ENCODE results near the gene IL31RA. TPM values are rescaled to one million over a fixed set of nuclear protein-coding genes. Genes with fewer than 3 reads are reported as not detected.

Gene IL31RA
- total RNA-seq, 1 donor from 2014 or later = 0.17 TPM

DNA sequence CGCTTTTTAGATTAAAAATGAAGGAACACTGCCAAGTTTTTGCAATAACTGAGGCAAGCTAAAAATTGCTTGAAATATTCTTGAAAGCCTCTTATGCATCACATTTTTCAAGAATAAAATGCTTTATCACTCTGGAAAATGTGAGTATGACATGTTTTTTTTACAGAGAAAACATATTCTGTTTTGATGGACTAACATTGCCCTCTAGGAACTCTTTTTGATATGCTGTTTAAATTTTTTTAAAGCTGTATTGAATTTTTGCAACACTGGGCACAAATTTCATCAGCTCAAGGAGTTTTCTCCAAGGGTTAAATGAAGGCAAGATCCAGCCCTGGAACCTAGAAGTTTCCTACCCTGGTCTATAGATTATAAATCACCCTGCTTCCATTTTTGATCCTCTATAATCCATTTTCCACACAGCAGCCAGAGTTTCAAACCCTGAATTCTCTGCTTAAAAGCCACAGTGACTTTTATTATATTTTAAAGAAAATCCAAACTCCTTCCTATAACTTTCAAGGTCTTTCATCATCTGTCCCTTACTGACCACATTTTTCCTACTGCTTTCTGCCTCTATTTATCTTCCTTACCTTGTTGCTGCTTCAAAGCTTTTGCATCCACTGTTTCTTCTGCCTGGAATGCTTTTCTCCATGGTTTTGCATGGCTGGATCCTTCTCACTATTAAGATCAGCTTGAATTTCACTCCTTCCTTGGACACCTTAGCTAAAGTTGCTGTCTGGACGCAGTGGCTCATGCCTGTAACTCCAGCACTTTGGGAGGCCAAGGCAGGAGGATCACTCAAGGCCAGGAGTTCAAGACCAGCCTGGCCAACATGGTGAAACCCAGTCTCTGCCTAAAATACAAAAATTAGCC, 60.9 kb downstream of the IL31RA start:
- H3K9me3 Mint-ChIP-seq (ENCODE audit: low read depth) = no peaks in the 10 kb centered on the region
- no peaks in the 10 kb centered on the region for H3K36me3 Mint-ChIP-seq (ENCODE audit: insufficient read depth)
- TF ChIP-seq, protein P1, sequence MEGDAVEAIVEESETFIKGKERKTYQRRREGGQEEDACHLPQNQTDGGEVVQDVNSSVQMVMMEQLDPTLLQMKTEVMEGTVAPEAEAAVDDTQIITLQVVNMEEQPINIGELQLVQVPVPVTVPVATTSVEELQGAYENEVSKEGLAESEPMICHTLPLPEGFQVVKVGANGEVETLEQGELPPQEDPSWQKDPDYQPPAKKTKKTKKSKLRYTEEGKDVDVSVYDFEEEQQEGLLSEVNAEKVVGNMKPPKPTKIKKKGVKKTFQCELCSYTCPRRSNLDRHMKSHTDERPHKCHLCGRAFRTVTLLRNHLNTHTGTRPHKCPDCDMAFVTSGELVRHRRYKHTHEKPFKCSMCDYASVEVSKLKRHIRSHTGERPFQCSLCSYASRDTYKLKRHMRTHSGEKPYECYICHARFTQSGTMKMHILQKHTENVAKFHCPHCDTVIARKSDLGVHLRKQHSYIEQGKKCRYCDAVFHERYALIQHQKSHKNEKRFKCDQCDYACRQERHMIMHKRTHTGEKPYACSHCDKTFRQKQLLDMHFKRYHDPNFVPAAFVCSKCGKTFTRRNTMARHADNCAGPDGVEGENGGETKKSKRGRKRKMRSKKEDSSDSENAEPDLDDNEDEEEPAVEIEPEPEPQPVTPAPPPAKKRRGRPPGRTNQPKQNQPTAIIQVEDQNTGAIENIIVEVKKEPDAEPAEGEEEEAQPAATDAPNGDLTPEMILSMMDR (IDR thresholded peaks at IDR 0.05; ENCODE audit: unreplicated experiment) = no peak
- H3K4me1 Mint-ChIP-seq (ENCODE audit: low read depth) = no peaks in the 10 kb centered on the region
- no peak overlapping the region for H3K27ac Mint-ChIP-seq
- H3K27me3 Mint-ChIP-seq = no peaks in the 10 kb centered on the region
- H3K4me3 Mint-ChIP-seq (ENCODE audit: low read depth) = no peak overlapping the region
- no peak for DNase-seq (ENCODE audit: low spot score, unreplicated experiment)

DNA sequence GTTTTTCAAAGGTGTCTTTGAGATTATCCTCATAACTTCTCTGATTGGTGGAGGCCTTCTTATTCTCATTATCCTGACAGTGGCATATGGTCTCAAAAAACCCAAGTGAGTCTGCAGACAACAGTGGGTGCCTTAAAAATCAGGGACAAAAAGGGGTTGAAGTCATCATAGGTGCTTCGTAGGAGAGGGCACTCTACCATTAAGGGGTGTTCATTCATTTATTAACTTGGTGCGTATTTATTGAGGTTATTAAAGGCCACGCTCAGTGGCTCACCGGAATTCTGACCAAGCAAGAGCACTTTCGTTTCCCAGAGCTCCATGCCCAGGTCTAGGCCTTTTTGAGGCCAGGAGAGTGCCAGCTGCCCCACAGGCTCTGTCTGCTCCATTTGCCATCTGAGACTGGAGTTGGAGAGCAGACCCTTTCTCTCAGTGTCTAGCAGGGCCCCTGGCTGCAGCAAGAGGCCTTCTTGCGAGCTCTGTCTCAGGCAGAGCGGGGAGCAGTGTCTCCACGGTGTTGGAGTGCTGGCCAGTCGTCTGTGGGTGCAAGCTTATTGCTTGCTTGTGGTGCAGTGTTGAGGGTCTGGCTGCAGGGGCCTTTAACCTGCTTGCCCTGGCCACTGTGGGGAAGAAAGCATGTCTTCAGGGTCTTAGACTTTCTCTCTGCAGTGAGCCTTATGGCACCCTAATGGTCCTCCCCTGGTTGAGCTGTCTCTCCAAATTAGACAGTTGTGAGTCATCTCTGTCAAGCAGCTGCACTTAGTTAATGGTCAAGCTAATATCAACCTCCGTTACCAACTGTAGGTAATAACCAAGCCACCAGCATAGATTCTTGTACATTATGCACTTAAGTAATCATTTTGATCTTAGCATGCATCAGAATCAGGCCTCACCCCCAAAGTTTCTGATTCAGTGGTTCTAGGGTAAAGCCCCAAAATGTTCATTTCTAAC, 62.6 kb downstream of the IL31RA start:
- Mint-ChIP-seq H3K27me3 (no peaks in the 10 kb centered on the region), H3K4me3 (ENCODE audit: low read depth) (no peak overlapping the region), H3K27ac (no peak overlapping the region), H3K36me3 (ENCODE audit: insufficient read depth) (no peaks in the 10 kb centered on the region), H3K4me1 (ENCODE audit: low read depth) (peaks cover 2% of the 10 kb centered on the region), H3K9me3 (ENCODE audit: low read depth) (no peaks in the 10 kb centered on the region)
- DNase-seq (ENCODE audit: low spot score, unreplicated experiment) = no peak
- TF ChIP-seq, protein P1 (IDR thresholded peaks at IDR 0.05; ENCODE audit: unreplicated experiment) = no peak

DNA sequence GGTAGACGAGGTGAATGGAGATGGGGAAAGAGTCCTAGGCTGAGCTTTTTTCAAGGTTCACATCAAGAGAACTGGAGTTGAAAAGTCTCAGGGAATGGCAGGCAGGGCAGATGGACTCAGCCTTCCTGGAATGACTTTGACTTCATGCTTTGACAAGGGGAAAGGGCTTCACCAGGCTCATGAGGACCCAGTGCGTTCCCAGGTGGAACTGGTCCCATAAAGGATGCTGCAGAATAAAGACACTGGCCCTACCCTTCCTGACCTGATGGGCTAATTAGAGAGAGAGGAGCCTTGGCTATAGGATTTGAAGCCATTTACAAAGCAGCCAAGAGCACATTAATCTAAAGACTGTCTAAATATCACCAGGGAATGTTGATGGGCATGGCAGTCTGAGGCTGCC, 63.8 kb downstream of the IL31RA start:
- Mint-ChIP-seq H3K27ac (no peak overlapping the region), H3K4me1 (ENCODE audit: low read depth) (peaks cover 6% of the 10 kb centered on the region), H3K4me3 (ENCODE audit: low read depth) (no peak overlapping the region), H3K36me3 (ENCODE audit: insufficient read depth) (no peaks in the 10 kb centered on the region), H3K27me3 (no peaks in the 10 kb centered on the region), H3K9me3 (ENCODE audit: low read depth) (no peaks in the 10 kb centered on the region)
- DNase-seq (ENCODE audit: low spot score, unreplicated experiment) = no peak
- TF ChIP-seq, protein P1 (IDR thresholded peaks at IDR 0.05; ENCODE audit: unreplicated experiment) = no peak

DNA sequence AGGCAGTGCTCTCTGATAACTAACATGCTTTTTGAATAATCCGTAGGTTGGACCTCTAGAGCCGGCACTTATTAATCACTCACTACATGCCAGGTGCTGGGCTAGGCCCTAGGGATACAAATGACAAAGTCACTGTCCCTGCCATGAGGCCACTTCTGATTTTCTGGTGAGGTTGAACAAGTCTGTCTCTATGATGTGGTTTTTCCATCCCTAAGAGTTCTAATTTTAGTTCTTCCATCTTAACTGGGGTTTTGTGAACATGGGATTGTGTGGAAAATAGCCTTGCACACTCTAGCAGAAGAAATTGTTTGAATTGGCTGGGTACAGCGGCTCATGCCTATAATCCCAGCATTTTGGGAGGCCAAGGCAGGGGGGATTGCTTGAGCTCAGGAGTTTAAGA, 64.6 kb downstream of the IL31RA start:
- H3K9me3 Mint-ChIP-seq (ENCODE audit: low read depth) = no peaks in the 10 kb centered on the region
- TF ChIP-seq, protein P1 (IDR thresholded peaks at IDR 0.05; ENCODE audit: unreplicated experiment) = no peak
- no peak overlapping the region for H3K4me3 Mint-ChIP-seq (ENCODE audit: low read depth)
- peaks cover 6% of the 10 kb centered on the region for H3K4me1 Mint-ChIP-seq (ENCODE audit: low read depth)
- H3K36me3 Mint-ChIP-seq (ENCODE audit: insufficient read depth) = no peaks in the 10 kb centered on the region
- H3K27me3 Mint-ChIP-seq = no peaks in the 10 kb centered on the region
- DNase-seq (ENCODE audit: low spot score, unreplicated experiment) = no peak
- no peak overlapping the region for H3K27ac Mint-ChIP-seq

DNA sequence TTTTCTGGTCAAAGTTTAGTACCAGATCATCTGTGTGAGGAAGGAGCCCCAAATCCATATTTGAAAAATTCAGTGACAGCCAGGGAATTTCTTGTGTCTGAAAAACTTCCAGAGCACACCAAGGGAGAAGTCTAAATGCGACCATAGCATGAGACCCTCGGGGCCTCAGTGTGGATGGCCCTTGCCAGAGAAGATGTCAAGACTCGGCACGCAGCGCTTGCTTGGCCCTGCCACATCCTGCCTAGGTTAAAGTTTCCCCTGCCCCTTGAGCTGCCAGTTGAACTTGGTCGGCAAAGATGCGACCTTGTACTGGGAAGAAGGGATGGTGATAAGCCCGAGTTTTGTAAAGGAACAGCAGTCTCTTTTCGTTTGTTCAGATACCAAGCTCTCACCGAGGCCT, 65.8 kb downstream of the IL31RA start:
- Mint-ChIP-seq H3K4me1 (ENCODE audit: low read depth) (peaks cover 6% of the 10 kb centered on the region), H3K36me3 (ENCODE audit: insufficient read depth) (no peaks in the 10 kb centered on the region), H3K27me3 (no peaks in the 10 kb centered on the region)

More for the DNA sequence above, 65.8 kb downstream of the IL31RA start:
- TF ChIP-seq, protein P1 (IDR thresholded peaks at IDR 0.05; ENCODE audit: unreplicated experiment) = no peak
- Mint-ChIP-seq H3K27ac (no peak overlapping the region), H3K9me3 (ENCODE audit: low read depth) (no peaks in the 10 kb centered on the region), H3K4me3 (ENCODE audit: low read depth) (no peak overlapping the region)
- no peak for DNase-seq (ENCODE audit: low spot score, unreplicated experiment)
